HepG2 (cell line): ENCODE measurements around the gene ZBTB37. TPM values are rescaled to one million over a fixed set of nuclear protein-coding genes. Genes with fewer than 3 reads are reported as not detected.

Source experiments
- ATAC-seq: fragments of 200-7000 bp; cut with Tn5 transposase; 3 replicates; pipeline ENCODE4 v1.9.1; 2020; ENCODE audit warnings: mild to moderate bottlenecking, moderate library complexity
- Bru-seq: library from RNA; stranded (reverse); fragments of 400-500 nt; gene quantifications from one replicate; lab custom pipeline; 2021; lab: Mats Ljungman, UMichigan
- BruChase-seq, 2 experiments: library from RNA; stranded (reverse); fragments of 400-500 nt; gene quantifications; one replicate each; lab custom pipeline; 2021; lab: Mats Ljungman, UMichigan
- BruUV-seq: library from RNA; stranded (reverse); fragments of 400-500 nt; replicated peaks from 2 replicates; lab custom pipeline; 2021; lab: Mats Ljungman, UMichigan
- CTCF ChIA-PET: fragments of 300-600 bp; formaldehyde crosslinking; extraction: SDS; loops from one replicate; lab custom pipeline; 2021; ENCODE audit warnings: low total read pairs, inconsistent platforms, low intra/inter-chr PET ratio; lab: Yijun Ruan, JAX
- POLR2A ChIA-PET: fragments of 350-600 bp; sonication (Branson Sonifier 250); formaldehyde crosslinking; loops from one replicate; lab custom pipeline; 2020; ENCODE audit warnings: antibody characterized with exemption, inconsistent platforms; lab: Yijun Ruan, JAX
- DNase-seq: peaks from one replicate; pipeline ENCODE4 v3.0.0-alpha.2; 2015; ENCODE audit warnings: low spot score
- FAIRE-seq: peaks from 3 replicates; lab custom pipeline; 2011; peaks lifted over from hg19 to GRCh38; lab: Jason Lieb, UNC
- H2AFZ ChIP-seq: one replicate; pipeline ENCODE4 v1.6.1; 2011; ENCODE audit warnings: low read length, inconsistent platforms
- H3K27ac ChIP-seq: fragments of 300-600 bp; 3 replicates; pipeline ENCODE4 v1.8.0; 2011; ENCODE audit warnings: mixed run types, mild to moderate bottlenecking, mixed read lengths, low read length, inconsistent platforms; ENCODE audit not compliant: insufficient read depth; ENCODE audit errors: extremely low read length
- H3K27me3 ChIP-seq, 2 experiments: fragments of 200-600 bp in 1 of 2; 2 replicates in 1 of 2; 3 replicates in 1 of 2; pipeline versions ENCODE4 v1.6.0 to v1.8.0; 2011; ENCODE audit warnings: low read length in 2 of 2, mild to moderate bottlenecking in 2 of 2, moderate library complexity in 2 of 2, inconsistent platforms in 1 of 2; ENCODE audit not compliant: insufficient read depth in 2 of 2, control insufficient read depth in 1 of 2
- H3K36me3 ChIP-seq, 2 experiments: fragments of 200-600 bp in 1 of 2; replicated peaks in 1 of 2; 2 replicates in 1 of 2; 3 replicates in 1 of 2; pipeline versions ENCODE4 v1.5.1 to v1.8.0; 2011; ENCODE audit warnings: low read length in 2 of 2, inconsistent platforms in 1 of 2; ENCODE audit not compliant: insufficient read depth in 2 of 2, control insufficient read depth in 1 of 2
- H3K4me1 ChIP-seq: 2 replicates; pipeline ENCODE4 v1.5.1; 2012; ENCODE audit warnings: low read length, inconsistent platforms; ENCODE audit not compliant: insufficient read depth
- H3K4me2 ChIP-seq: 2 replicates; pipeline ENCODE4 v1.6.0; 2011; ENCODE audit warnings: low read depth, low read length, inconsistent platforms
- H3K4me3 ChIP-seq, 3 experiments: fragments of 200-600 bp in 1 of 3; sonication (generic), shearing (Covaris generic) in 1 of 3; replicated peaks in 1 of 3; 2 replicates each; pipeline ENCODE4 v1.5.1; 2011 to 2016; ENCODE audit warnings: low read length in 3 of 3, inconsistent platforms in 2 of 3, low read depth in 2 of 3, mild to moderate bottlenecking in 2 of 3, control low read depth in 1 of 3, mixed read lengths in 1 of 3; ENCODE audit not compliant: insufficient read depth in 1 of 3
- H3K79me2 ChIP-seq: one replicate; pipeline ENCODE4 v1.6.1; 2011; ENCODE audit warnings: low read length, inconsistent platforms; ENCODE audit not compliant: insufficient read depth
- H3K9ac ChIP-seq: 2 replicates; pipeline ENCODE4 v1.6.0; 2011; ENCODE audit warnings: mild to moderate bottlenecking, low read depth, low read length, inconsistent platforms; ENCODE audit not compliant: insufficient read depth
- H3K9me3 ChIP-seq: 2 replicates; pipeline ENCODE4 v1.5.1; 2012; ENCODE audit warnings: mild to moderate bottlenecking, low read length
- H4K20me1 ChIP-seq: 2 replicates; pipeline ENCODE4 v1.6.0; 2011; ENCODE audit warnings: inconsistent platforms, mild to moderate bottlenecking, low read length, moderate library complexity; ENCODE audit not compliant: insufficient read depth
- FOXJ3 ChIP-seq: sonication (generic); formaldehyde crosslinking; IDR thresholded peaks from 2 replicates; pipeline ENCODE4 v1.4.0; 2020; ENCODE audit warnings: missing genetic modification reagents, mild to moderate bottlenecking, borderline replicate concordance
- FOXM1 ChIP-seq: sonication (generic); formaldehyde crosslinking; IDR thresholded peaks from 2 replicates; pipeline ENCODE4 v1.5.0; 2020; ENCODE audit warnings: missing genetic modification reagents
- KLF6 ChIP-seq: IDR thresholded peaks from 2 replicates; pipeline ENCODE4 v1.8.0; 2016; ENCODE audit warnings: missing biosample characterization, missing genetic modification reagents
- MXD1 ChIP-seq: sonication (generic); formaldehyde crosslinking; IDR thresholded peaks from 2 replicates; pipeline ENCODE4 v1.4.0; 2020; ENCODE audit warnings: mild to moderate bottlenecking, missing genetic modification reagents
- RBFOX2 ChIP-seq: fragments of 200-400 bp; formaldehyde crosslinking; IDR thresholded peaks from 2 replicates; pipeline ENCODE4 v1.6.1; 2017; ENCODE audit warnings: low read depth, mild to moderate bottlenecking, low read length
- RFX5 ChIP-seq: IDR thresholded peaks from 2 replicates; pipeline ENCODE4 v1.6.1; 2011; ENCODE audit warnings: low read depth, low read length, improper control_type of control experiment
- ZGPAT ChIP-seq: IDR thresholded peaks from 2 replicates; pipeline ENCODE4 v1.6.1; 2016; ENCODE audit warnings: mild to moderate bottlenecking
- ZNF180 ChIP-seq: sonication (generic); formaldehyde crosslinking; IDR thresholded peaks from 2 replicates; pipeline ENCODE4 v1.4.0; 2020; ENCODE audit warnings: low read depth, missing genetic modification reagents, borderline replicate concordance
- ZNF296 ChIP-seq: sonication (generic); formaldehyde crosslinking; conservative IDR thresholded peaks from 2 replicates; pipeline ENCODE4 v1.5.0; 2020; ENCODE audit warnings: mild to moderate bottlenecking, missing genetic modification reagents
- ZNF414 ChIP-seq: sonication (generic); formaldehyde crosslinking; IDR thresholded peaks from 2 replicates; pipeline ENCODE4 v1.5.0; 2020; ENCODE audit warnings: missing genetic modification reagents
- ZNF460 ChIP-seq: sonication (generic); formaldehyde crosslinking; IDR thresholded peaks from 2 replicates; pipeline ENCODE4 v1.5.1; 2020; ENCODE audit warnings: missing genetic modification reagents, mild to moderate bottlenecking, borderline replicate concordance
- ZNF503 ChIP-seq: sonication (generic); formaldehyde crosslinking; IDR thresholded peaks from 2 replicates; pipeline ENCODE4 v1.4.0; 2020; ENCODE audit warnings: missing genetic modification reagents
- ZNF816 ChIP-seq: sonication (generic); formaldehyde crosslinking; IDR thresholded peaks from 2 replicates; pipeline ENCODE4 v1.8.0; 2022; ENCODE audit warnings: missing genetic modification reagents, mild to moderate bottlenecking, borderline replicate concordance
- WGBS: methylation state at CpG from one replicate; pipeline ENCODE4 v1.1.6; 2017; ENCODE audit warnings: low lambda C conversion rate; 5-methylcytosine and 5-hydroxymethylcytosine counted together
- in situ Hi-C: cut with HindIII; loops from 2 replicates; pipeline ENCODE4 v1.10.0; 2017; ENCODE audit warnings: low pct_unique_long_range_greater_than_20kb; ENCODE audit not compliant: extremely low pct_ligation_motif_present
- intact Hi-C: fragments of 100-400 bp; cut with micrococcal nuclease; formaldehyde crosslinking; loops from one replicate; pipeline ENCODE4 v1.10.0; 2022; ENCODE audit not compliant: unreplicated experiment
- long read RNA-seq, 2 experiments: library from RNA in 1 of 2; library from polyadenylated mRNA in 1 of 2; stranded (forward) in 1 of 2; unstranded in 1 of 2; transcript quantifications; one replicate each; pipeline ENCODE4 v2.0.0, GENCODE V29; 2019 to 2022
- polyA minus RNA-seq, 3 experiments: library from RNA; depleted of rRNA, polyadenylated mRNA; stranded (reverse); fragments of >200 nt; gene quantifications; 2 replicates each; pipeline ENCODE4 v1.2.3, GENCODE V29; 2011; ENCODE audit warnings: low replicate concordance in 1 of 3
- polyA plus RNA-seq, 8 experiments: library from polyadenylated mRNA; depleted of rRNA in 3 of 8; stranded (reverse) in 7 of 8; unstranded in 1 of 8; fragments of >200 nt; fragmentation: Illumina TruSeq in 4 of 8; extraction: Trizol in 4 of 8; gene quantifications; 2 replicates each; pipeline versions ENCODE4 v1.2.1 to v1.2.3, GENCODE V29; 2011 to 2016; ENCODE audit warnings: low read depth in 4 of 8, missing spikeins in 1 of 8, mixed read lengths in 1 of 8; ENCODE audit not compliant: insufficient read depth in 1 of 8
- total RNA-seq, 5 experiments: library from RNA; depleted of rRNA; stranded (reverse); fragments of >200 nt; fragmentation: Illumina TruSeq; extraction: Trizol; gene quantifications; 2 replicates each; pipeline ENCODE4 v1.2.3, GENCODE V29; 2016; ENCODE audit warnings: low read depth in 1 of 5

The ZBTB37 gene
- total RNA-seq (2016; rRNA removed; fragmentation: Illumina TruSeq; extraction: Trizol): 7.7 and 10.7 TPM in 2 replicates
- 0.61 and 0.97 TPM in 2 replicates for total RNA-seq (2016; cell fraction: cytosol; rRNA removed; fragmentation: Illumina TruSeq; extraction: Trizol; ENCODE audit: low read depth)
- total RNA-seq (2016; cell fraction: insoluble cytoplasmic fraction; rRNA removed; fragmentation: Illumina TruSeq; extraction: Trizol): 7.5 and 9.9 TPM in 2 replicates
- 3.4 and 3.6 TPM in 2 replicates for total RNA-seq (2016; cell fraction: membrane; rRNA removed; fragmentation: Illumina TruSeq; extraction: Trizol)
- 12.5 and 13.1 TPM in 2 replicates for total RNA-seq (2016; cell fraction: nucleus; rRNA removed; fragmentation: Illumina TruSeq; extraction: Trizol)
- polyA plus RNA-seq (2011; rRNA removed): 1.9 and 2.6 TPM in 2 replicates
- 0.75 and 0.81 TPM in 2 replicates for polyA plus RNA-seq (2011; cell fraction: cytosol; rRNA removed)
- 3.3 and 4.0 TPM in 2 replicates for polyA plus RNA-seq (2011; cell fraction: nucleus; rRNA removed)
- 1.6 and 1.9 TPM in 2 replicates for polyA plus RNA-seq (2012)
- polyA plus RNA-seq (2016; cell fraction: cytosol; fragmentation: Illumina TruSeq; extraction: Trizol; ENCODE audit: low read depth): 0.12 and 0.14 TPM in 2 replicates
- 1.4 and 1.9 TPM in 2 replicates for polyA plus RNA-seq (2016; cell fraction: insoluble cytoplasmic fraction; fragmentation: Illumina TruSeq; extraction: Trizol; ENCODE audit: low read depth)
- polyA plus RNA-seq (2016; cell fraction: membrane; fragmentation: Illumina TruSeq; extraction: Trizol; ENCODE audit: low read depth): 0.26 and 0.34 TPM in 2 replicates
- polyA plus RNA-seq (2016; cell fraction: nucleus; fragmentation: Illumina TruSeq; extraction: Trizol; ENCODE audit: insufficient read depth, low read depth): 5.4 and 5.5 TPM in 2 replicates
- 11.7 and 14.4 TPM in 2 replicates for polyA minus RNA-seq (2011; rRNA and poly(A)+ RNA removed; ENCODE audit: low replicate concordance)
- 4.0 and 4.2 TPM in 2 replicates for polyA minus RNA-seq (2011; cell fraction: cytosol; rRNA and poly(A)+ RNA removed)
- 20.0 and 21.6 TPM in 2 replicates for polyA minus RNA-seq (2011; cell fraction: nucleus; rRNA and poly(A)+ RNA removed)
- Bru-seq, nascent RNA: percentile 68 among the genes with signal in this experiment
- BruChase-seq, experiment 1, labeled RNA remaining after a 6-hour chase: percentile 86 among the genes with signal in this experiment
- percentile 86 among the genes with signal in this experiment for BruChase-seq, experiment 2, labeled RNA remaining after a 2-hour chase
- long read RNA-seq, experiment 1: 0 reads
- long read RNA-seq, experiment 2, partial matches to known transcripts: 0 of 4 reads
- long read RNA-seq, experiment 2, other reads (novel, unspliced or antisense): 4 of 4 reads

- ATAC-seq: peak; percentile 80
- in situ Hi-C loops (loop anchor here (10.0 kb wide), 1 partner anchor 206 kb away; no protein-coding TSS in a partner anchor), intact Hi-C loops (loop anchor here (2.0 to 5.0 kb wide), 2 partner anchors 59 to 154 kb away; partner anchors contain the start of gene RC3H1)
- H3K27ac ChIP-seq: peak within 1 kb of the TSS; percentile 91
- WGBS: 2% methylated on average over 29 of the region's 53 CpGs
- peak within 1 kb of the TSS; percentile 88 for H3K4me2 ChIP-seq
- ChIA-PET CTCF (no interaction called here), POLR2A (interaction anchor here (0.6 to 3.9 kb wide), 37 partner anchors 8 to 1155 kb away, joined by 3 to 47 read pairs (median 4); partner anchors contain the start of genes CACYBP, CENPL, DARS2 and KLHL20)
- H3K9ac ChIP-seq: peak within 1 kb of the TSS; percentile 95
- BruUV-seq: no TSS peak
- no peaks in the 10 kb centered on the region for H3K9me3 ChIP-seq
- peak within 1 kb of the TSS; percentile 58 for H2AFZ ChIP-seq
- peaks cover 4 to 52% of the 10 kb centered on the region in 2 experiments for H3K36me3 ChIP-seq
- peak within 1 kb of the TSS; percentile 58 to 98 (median 94) for H3K4me3 ChIP-seq
- H3K79me2 ChIP-seq: peaks cover 28% of the 10 kb centered on the region
- H3K4me1 ChIP-seq: peaks cover 45% of the 10 kb centered on the region
- peaks cover 32% of the 10 kb centered on the region for H4K20me1 ChIP-seq
- DNase-seq: peak; percentile 74
- H3K27me3 ChIP-seq: no peaks in the 10 kb centered on the region; a peak in 1 of 5 replicates
- FAIRE-seq: no peak
- peak; percentile 84 for TF ChIP-seq RBFOX2
- no peak for TF ChIP-seq ZNF180
- TF ChIP-seq FOXJ3 (CRISPR knock-in tag): no peak
- peak; percentile 74; the same call in 1 of the 2 replicates for TF ChIP-seq ZGPAT
- no peak for TF ChIP-seq ZNF816 (CRISPR knock-in tag)
- TF ChIP-seq ZNF296: no peak
- no peak for TF ChIP-seq FOXM1 (CRISPR knock-in tag)
- TF ChIP-seq MXD1 (CRISPR knock-in tag): peak; percentile 81
- no peak for TF ChIP-seq ZNF460
- no peak for TF ChIP-seq RFX5
- peak; percentile 17; the same call in 1 of the 2 replicates for TF ChIP-seq ZNF414
- 0 out of 2 replicates have a peak, but pooled peaks have one; percentile 46 for TF ChIP-seq KLF6 (CRISPR knock-in tag)
- peak; percentile 38; the same call in 1 of the 2 replicates for TF ChIP-seq ZNF503
Measured at GRCh38 chr1:173868266-173869020, at the start of gene ZBTB37. ZBTB37 (plus strand) TSS chr1:173868380; CDS start chr1:173870226, 1,846 bp downstream.
